GM10847 (cell line): ENCODE measurements around the gene USP54.

Source experiments
- POLR2A ChIP-seq: IDR thresholded peaks from 2 replicates; pipeline ENCODE4 v1.6.1; 2011; ENCODE audit not compliant: insufficient read length; ENCODE audit errors: extremely low read depth

Gene USP54

DNA sequence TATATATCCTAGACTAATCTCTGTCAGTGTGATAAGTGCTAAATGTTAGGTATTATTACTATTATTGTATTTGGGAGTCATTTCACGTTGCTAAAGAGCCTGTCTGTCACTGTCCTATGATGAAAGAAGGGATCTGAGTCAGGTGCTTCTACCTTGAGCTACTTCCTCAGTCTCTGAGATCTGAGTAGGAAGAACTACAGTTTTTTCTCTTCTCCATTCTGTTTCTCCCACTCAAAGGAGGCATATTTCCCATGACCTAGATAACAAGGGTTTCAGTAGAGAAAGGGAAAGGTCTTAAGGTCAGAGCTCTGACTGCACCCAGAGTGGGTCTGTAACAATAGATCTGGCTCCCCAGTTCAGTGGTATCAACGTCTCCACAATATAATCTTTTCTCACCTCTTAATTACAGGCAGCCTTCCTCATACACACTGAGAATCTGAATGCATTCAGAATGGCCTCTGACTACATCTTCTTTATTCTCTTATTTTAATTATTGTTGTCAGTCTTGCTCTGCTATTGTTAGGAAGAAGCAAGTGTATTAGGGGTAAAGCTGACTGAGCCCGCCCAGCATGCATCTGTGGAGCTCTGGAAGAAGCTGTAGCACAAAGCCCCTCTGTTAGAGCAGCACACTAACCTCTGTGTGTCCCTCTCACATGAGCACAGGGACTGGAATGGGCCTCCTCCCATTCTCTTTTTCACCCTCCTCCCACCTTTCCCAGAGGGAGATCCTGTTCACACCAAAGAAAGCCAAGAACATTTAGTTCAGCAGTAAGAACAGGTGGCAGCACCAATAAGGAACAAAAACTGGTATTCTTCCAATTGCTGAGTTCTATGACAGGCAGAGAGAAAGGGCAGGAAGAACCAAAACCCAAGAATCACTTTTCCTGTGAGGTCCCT, 38.1 kb downstream of the USP54 start:
- no peak for TF ChIP-seq POLR2A

DNA sequence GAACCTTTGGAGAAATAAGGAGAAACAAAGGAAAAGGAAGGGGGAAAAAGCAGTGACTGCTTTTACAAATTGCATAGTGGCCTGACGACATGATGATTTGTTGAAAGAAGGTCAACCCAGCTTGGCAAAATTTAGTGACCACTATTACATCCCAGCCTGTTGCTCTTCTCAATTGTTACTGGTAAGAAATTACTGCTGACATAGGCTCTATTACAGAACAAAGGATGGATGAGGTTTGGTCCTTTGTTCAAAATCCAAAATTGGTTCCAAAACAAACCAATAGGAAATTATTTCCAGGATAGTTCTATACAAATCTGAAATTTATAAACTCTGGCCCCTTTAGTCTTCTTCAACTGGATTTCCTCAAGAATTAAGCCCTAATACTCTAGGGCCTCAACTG, 39.6 kb downstream of the USP54 start:
- TF ChIP-seq POLR2A, result no peak

DNA sequence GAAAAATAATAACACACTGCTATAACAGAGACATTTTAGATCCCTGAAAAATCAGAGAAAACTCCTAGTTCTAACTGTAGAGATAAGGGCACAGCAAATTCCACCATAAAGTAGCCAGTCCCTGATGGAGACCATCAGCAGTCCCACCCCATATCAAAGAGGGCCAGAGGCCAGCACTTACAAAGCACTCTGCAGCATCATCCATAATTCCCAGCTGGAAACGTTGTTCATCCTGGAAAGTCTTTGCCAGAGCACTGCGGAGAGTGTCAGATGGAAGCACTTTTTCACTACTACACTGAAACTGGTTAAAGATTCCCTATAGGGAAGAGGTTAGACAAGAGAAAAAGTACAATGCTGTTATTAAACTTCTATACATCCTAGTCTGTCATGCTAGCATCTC, 45.8 kb downstream of the USP54 start:
- no peak for TF ChIP-seq POLR2A

DNA sequence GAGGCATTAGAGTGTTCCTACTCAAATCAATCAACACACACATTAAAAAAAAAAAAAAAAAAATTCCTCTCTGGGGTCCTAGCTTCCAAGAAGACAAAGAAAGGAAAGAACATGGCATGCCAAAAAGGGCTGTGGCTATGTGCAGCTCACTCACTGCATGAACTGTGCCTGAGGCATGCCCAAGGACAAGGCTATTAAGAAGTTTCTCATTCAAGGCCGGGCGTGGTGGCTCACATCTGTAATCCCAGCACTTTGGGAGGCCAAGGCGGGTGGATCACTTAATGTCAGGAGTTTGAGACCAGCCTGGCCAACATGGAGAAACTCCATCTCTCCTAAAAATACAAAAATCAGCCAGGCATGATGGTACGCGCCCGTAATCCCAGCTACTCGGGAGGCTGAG, 53.4 kb downstream of the USP54 start:
- TF ChIP-seq POLR2A, result no peak

DNA sequence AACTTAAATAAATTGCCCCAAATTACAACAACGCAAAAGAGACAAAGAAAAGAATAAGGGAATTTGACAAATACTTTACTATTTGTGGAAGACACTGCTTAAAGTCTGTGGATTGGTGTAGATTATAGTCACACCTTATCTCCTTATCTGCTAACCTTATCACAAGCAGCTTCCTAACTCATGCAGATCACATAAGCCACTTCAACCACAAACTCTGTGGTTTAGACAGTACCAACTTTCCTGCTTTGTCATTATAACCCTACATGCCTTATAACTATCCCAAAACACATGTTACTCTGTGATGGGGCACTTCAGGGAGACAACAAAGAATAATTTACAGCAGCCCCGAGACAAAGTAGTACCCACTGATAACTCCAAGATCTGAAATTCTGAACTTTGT, 53.9 kb downstream of the USP54 start:
- no peak for TF ChIP-seq POLR2A

DNA sequence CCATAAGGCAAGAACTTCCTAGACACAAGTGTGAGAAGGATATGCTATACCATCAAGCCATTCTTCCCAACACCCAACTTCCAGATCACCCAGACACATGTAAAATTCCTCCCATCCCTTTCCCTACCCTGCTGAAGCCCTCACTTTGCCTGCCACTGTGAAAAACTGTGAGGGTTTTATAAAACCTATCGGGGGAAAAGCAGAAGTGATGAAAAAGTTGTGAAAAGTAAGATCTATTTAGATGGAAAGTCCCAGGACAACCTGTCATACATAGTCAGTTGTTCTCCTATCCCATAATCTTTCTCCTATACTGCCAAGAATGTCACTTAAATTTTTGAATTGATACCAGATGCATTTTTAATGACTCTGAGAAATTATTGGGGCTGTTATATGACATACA, 56.3 kb downstream of the USP54 start:
- TF ChIP-seq POLR2A, result no peak

DNA sequence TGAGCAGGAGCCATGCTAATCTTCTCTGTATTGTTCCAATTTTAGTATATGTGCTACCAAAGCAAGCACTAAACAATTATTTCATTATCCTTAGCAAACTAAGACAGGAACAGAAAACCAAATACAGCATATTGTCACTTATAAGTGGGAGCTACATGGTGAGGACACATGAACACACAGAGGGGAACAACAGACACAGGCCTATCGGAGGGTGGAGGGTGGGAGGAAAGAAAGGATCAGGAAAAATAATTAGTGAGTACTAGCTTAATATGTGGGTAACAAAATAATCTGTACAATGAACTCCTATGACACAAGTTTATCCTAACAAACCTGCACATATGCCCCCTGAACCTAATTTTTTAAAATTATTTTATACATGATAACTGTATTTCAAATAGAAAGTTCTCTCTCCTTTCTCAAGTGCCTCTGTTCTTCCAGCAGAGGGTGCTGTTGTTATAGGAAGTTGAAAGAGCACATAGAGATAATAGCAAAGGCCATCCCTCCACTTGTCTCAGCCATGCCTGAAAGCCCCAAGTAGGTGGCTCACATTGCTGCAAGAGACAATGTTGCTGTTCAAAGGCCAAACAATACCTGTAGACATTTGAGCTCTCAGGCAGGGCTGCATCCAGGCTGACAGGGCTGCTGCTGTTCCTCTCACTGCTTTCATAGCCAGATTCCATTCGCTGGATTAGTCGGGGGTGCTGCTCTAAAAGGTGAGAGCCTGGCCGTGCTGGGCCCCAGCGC, 61.9 kb downstream of the USP54 start:
- no peak for TF ChIP-seq POLR2A

DNA sequence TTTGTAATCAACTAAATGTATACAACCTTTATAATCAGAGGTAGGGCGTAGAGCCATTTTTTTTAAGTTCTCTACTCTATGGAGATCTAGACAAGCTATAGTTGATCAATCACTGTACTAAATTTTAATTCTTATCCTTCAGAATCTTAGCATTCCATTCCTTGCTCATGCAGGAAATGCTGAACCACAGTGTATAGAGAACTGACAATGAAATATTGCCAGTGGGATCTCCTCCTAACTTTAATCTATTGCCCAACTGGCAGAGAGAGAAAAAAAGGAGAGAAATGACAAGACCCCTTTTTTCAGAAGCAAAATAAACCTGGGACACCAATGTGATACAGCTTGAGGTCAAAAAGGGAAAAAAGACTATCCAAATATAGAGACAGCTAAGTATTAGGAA, 68.9 kb downstream of the USP54 start:
- no peak for TF ChIP-seq POLR2A

DNA sequence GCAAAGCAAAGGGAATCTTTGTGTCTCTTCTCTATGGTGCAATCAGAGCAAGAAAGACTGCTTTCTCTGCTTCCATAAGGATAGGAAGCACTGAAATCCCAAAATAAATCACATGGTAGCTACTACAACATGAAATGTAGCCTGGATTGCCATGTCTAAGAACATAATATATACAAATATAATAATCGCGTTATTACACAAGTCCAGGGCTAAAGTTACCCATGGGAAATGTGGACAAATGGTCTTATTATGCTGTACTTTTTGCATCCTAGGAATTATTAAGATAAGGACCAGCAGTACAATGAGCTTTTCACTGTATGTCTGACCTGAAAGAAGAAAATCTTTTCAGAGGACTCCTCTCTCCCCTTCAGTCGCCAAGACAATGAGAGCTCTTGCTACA, 71.8 kb downstream of the USP54 start:
- TF ChIP-seq POLR2A, result no peak

DNA sequence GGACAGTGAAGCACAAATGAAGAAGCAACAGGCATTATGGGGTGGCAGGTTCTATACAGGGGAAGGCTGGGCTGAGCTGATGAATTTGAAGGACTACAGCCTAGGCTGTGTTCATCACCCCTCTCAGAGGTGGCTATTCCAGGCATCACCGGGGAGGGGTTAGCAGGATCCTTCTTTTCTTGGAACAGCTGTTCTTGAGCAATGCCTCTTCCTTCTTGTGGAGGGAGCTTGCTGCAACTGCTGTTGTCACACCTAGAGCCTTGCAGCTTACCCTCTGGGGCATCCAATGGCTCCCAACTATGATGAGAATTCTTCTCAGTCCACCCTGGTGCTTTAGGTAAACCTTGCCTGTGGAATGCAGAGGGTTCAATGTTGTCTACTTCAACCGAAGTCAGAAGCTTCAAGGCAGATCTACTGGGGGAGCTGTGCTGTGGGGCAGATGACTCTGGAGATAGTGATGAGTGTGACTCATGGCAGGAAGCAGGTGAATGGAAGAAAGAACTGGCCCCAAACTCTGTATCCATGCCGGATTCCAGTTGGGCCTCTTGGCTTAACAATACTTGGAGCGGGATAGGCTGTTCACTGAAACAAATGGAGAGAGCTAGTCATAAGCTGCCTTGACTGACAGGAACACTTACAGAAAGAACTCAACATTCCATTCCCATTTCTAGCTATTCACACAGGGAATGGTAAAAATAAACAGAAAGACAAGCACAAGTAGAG, 73.8 kb downstream of the USP54 start:
- no peak for TF ChIP-seq POLR2A

DNA sequence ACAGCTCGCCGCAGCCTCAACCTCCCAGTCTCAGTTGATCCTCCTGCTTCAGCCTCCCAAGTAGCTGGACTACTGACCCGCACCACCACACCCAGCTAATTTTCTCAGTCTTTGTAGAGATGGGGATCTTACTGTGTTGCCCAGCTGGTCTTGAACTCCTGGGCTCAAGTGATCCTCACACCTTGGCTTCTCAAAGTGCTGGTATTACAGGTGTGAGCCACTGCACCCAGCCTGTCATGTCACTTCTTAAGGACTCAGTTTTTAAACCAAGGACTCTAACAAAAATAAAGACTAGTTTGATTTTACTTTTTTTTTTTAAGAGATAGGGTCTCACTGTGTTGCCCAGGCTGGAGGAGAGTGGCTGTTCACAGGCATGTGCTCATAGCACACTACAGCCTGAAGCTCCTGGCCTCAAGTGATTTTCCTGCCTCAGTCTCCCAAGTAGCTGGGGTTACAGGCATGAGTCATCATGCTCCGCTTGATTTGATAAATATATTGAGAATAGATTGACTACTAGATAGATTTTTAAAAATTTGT, 78.9 kb downstream of the USP54 start:
- TF ChIP-seq POLR2A, result no peak

DNA sequence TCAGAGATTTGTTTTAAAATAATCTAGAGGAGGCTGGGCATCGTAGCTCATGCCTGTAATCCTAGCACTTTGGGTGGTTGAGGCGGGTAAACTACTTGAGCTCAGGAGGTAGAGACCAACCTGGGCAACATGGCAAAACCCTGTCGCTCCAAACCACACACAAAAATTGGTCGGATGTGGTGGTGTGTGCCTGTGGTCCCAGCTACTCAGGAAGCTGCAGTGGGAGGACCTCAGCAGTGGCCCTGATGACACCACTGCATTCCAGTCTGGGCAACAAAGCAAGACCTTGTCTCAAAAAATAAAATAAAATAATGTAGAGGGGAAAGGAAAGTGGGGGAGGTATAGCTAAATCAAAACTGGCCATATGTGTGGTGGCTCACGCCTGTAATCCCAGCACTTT, 81.4 kb downstream of the USP54 start:
- TF ChIP-seq POLR2A, result no peak

DNA sequence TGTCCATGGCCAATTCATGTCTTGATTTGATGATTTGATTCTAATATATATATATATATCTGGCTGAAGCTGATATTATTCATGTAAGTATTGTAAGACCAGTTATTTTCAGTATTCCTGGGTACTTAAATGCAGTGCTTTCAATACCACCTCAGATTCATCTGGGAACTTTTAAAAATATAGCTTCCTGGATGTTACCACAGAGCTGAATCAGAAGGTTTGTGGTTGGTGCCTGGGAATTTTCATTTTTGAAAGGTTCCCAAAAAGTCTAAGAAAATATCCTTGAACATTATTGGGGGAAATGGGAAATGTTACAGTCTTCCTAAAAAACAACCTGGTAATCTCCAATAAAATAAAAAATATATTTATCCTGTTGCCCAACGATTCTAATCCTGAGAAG, 84.7 kb downstream of the USP54 start:
- TF ChIP-seq POLR2A, result no peak

DNA sequence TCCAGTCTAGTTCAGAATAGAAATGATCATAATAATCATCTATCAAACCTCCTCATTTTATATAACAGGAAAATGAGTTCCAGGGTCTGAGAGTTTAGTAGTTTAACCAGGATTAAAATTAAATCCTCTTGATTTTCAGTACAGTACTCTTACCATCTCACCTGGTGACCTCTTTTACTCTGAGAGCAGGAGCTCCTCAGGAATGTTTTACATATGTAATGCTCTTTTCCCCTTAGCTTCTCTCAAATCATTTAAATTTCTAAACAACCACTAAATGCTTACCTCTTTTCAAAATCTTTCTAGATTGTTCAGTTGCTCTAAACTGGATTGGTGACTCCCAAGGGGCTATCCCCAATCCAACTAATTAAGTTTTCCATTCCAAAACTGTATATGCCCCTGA, 85.1 kb downstream of the USP54 start:
- no peak for TF ChIP-seq POLR2A

DNA sequence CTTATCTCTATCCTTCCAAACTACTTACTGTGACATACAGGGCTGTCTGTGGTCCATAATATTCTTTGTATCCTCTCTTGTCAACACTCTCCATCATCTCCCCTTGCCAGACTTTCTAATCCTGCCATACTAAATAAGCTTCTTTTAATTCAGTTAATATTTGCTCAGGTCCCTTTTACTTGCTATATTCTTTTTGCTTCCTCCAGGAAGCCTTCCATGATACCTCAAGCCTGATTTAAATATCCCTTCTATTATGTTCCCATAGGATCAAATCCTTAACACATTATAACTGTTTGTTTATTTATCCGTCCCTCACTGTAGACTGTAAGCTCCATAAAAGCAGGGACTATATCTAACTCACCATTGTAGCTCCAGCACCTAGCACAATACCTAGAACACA, 88.1 kb downstream of the USP54 start:
- no peak for TF ChIP-seq POLR2A

DNA sequence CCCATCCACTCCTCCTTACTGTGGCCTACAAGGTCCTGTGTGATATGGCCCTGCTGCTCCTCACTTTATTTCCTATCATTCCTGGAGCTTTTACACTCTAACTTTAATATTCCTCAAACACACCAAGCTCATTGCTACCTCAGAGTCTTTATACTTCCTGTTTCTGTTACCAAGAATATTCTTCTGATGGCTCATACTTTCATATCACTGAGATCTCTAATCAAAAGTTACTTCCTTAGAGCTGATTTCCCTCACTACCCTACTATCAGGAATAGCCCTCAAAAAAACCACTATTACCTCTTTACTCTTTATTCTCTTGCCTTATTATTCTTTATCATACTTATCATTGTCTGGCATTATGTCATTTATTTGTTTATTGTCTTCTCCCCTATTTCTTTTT, 89.5 kb downstream of the USP54 start:
- no peak for TF ChIP-seq POLR2A
